A549 (cell line): ENCODE results near the gene SENP7.

ENCODE experiments used
- CBX2 ChIP-seq: fragments of 200-600 bp; sonication (generic); IDR thresholded peaks from 2 replicates; pipeline ENCODE4 v1.6.1; 2016; ENCODE audit warnings: low read depth, mild to moderate bottlenecking, borderline replicate concordance
- CTCF ChIP-seq: fragments of >200 bp; sonication (Bioruptor Twin); formaldehyde crosslinking; IDR thresholded peaks from 3 replicates; pipeline ENCODE4 v1.5.1; 2016
- JUN ChIP-seq, 2 experiments: fragments of >200 bp; sonication (Bioruptor Twin); formaldehyde crosslinking; IDR thresholded peaks; 2 replicates in 1 of 2; 3 replicates in 1 of 2; pipeline ENCODE4 v1.6.1; 2016 to 2017
- KDM1A ChIP-seq: fragments of 200-600 bp; sonication (generic); IDR thresholded peaks from 2 replicates; pipeline ENCODE4 v1.6.1; 2016; ENCODE audit warnings: low read depth, mild to moderate bottlenecking
- MYC ChIP-seq: IDR thresholded peaks from 2 replicates; pipeline ENCODE4 v1.6.1; 2012; ENCODE audit warnings: mild to moderate bottlenecking, inconsistent platforms, low read length, improper control_type of control experiment, borderline replicate concordance
- POLR2A ChIP-seq: IDR thresholded peaks from 2 replicates; pipeline ENCODE4 v1.6.1; 2012; ENCODE audit warnings: mild to moderate bottlenecking, low read length
- SMC3 ChIP-seq: fragments of >200 bp; sonication (Bioruptor Twin); formaldehyde crosslinking; IDR thresholded peaks from 3 replicates; pipeline ENCODE4 v1.6.1; 2018; ENCODE audit warnings: inconsistent platforms
- ZFP36 ChIP-seq: fragments of 450-650 bp; IDR thresholded peaks from 2 replicates; pipeline ENCODE4 v1.6.1; 2014; ENCODE audit warnings: borderline replicate concordance; ENCODE audit not compliant: partially characterized antibody

- TF ChIP-seq CTCF (no peak), KDM1A (no peak), POLR2A (no peak), ZFP36 (no peak), SMC3 (no peak), MYC (no peak), CBX2 (no peak), JUN (IDR thresholded peaks at IDR 0.05) (no peak)
Observed at GRCh38 chr3:101466465-101467309, 46.3 kb downstream of the SENP7 start.
